IMR-90 (cell line): Measurements from ENCODE around the gene ANKRD55. TPM values are rescaled to one million over a fixed set of nuclear protein-coding genes. Genes with fewer than 3 reads are reported as not detected.

Experiments used
- ATAC-seq: fragments of 200-7000 bp; cut with Tn5 transposase; 2 replicates; pipeline ENCODE4 v1.9.1; 2020; ENCODE audit warnings: low read depth, mild to moderate bottlenecking, moderate library complexity
- BruUV-seq: library from RNA; stranded (reverse); fragments of 400-500 nt; replicated peaks from 2 replicates; lab custom pipeline; 2021; lab: Mats Ljungman, UMichigan
- CTCF ChIA-PET: fragments of 300-600 bp; formaldehyde crosslinking; extraction: SDS; loops from one replicate; lab custom pipeline; 2021; ENCODE audit warnings: antibody characterized with exemption; lab: Yijun Ruan, JAX
- POLR2A ChIA-PET: fragments of 300-600 bp; sonication (Branson Sonifier 250); formaldehyde crosslinking; loops from one replicate; lab custom pipeline; 2022; ENCODE audit warnings: antibody characterized with exemption; ENCODE audit not compliant: unreplicated experiment; lab: Charles Lee
- DNase-seq: peaks from one replicate; pipeline ENCODE4 v3.0.0; 2013
- H2AFZ ChIP-seq: replicated peaks from 2 replicates; pipeline ENCODE3; 2013; ENCODE audit warnings: low read length, mild to moderate bottlenecking; ENCODE audit not compliant: poor library complexity
- H2AK5ac ChIP-seq: 2 replicates; pipeline ENCODE4 v1.6.1; 2013; ENCODE audit warnings: low read depth, low read length, inconsistent platforms
- H2AK9ac ChIP-seq: replicated peaks from 2 replicates; pipeline ENCODE3; 2013; ENCODE audit warnings: mild to moderate bottlenecking, low read depth, low read length, moderate library complexity; ENCODE audit not compliant: poor library complexity
- H2BK120ac ChIP-seq: 2 replicates; pipeline ENCODE4 v1.6.1; 2013; ENCODE audit warnings: low read depth, low read length, inconsistent platforms
- H2BK15ac ChIP-seq: 3 replicates; pipeline ENCODE4 v1.6.1; 2013; ENCODE audit warnings: low read depth, low read length, inconsistent platforms
- H2BK20ac ChIP-seq: 2 replicates; pipeline ENCODE4 v1.6.1; 2013; ENCODE audit warnings: low read depth, mild to moderate bottlenecking, inconsistent platforms, low read length, moderate library complexity
- H2BK5ac ChIP-seq: 2 replicates; pipeline ENCODE4 v1.6.1; 2013; ENCODE audit warnings: mild to moderate bottlenecking, low read depth, low read length, inconsistent platforms; ENCODE audit not compliant: poor library complexity, severe bottlenecking
- H3K14ac ChIP-seq: replicated peaks from 2 replicates; pipeline ENCODE4 v1.6.1; 2013; ENCODE audit warnings: low read depth, low read length, inconsistent platforms
- H3K18ac ChIP-seq: 2 replicates; pipeline ENCODE4 v1.6.1; 2013; ENCODE audit warnings: low read depth, low read length, control low read depth
- H3K23ac ChIP-seq: 2 replicates; pipeline ENCODE4 v1.6.1; 2013; ENCODE audit warnings: low read depth, low read length, inconsistent platforms
- H3K27ac ChIP-seq: 2 replicates; pipeline ENCODE4 v1.5.1; 2013; ENCODE audit warnings: mild to moderate bottlenecking, control low read depth, low read length; ENCODE audit not compliant: insufficient read depth
- H3K27me3 ChIP-seq: 2 replicates; pipeline ENCODE4 v1.6.1; 2013; ENCODE audit warnings: low read length; ENCODE audit not compliant: control insufficient read depth, insufficient read depth
- H3K36me3 ChIP-seq: 2 replicates; pipeline ENCODE4 v1.6.1; 2013; ENCODE audit warnings: low read length, mixed read lengths; ENCODE audit not compliant: control insufficient read depth, insufficient read depth
- H3K4ac ChIP-seq: 2 replicates; pipeline ENCODE4 v1.6.1; 2013; ENCODE audit warnings: low read depth, low read length, inconsistent platforms
- H3K4me1 ChIP-seq: 2 replicates; pipeline ENCODE4 v1.6.1; 2013; ENCODE audit warnings: low read length, mixed read lengths; ENCODE audit not compliant: control insufficient read depth, insufficient read depth
- H3K4me2 ChIP-seq: 2 replicates; pipeline ENCODE4 v1.6.1; 2013; ENCODE audit warnings: low read depth, mild to moderate bottlenecking, control low read depth, low read length, moderate library complexity
- H3K4me3 ChIP-seq: 2 replicates; pipeline ENCODE4 v1.5.1; 2013; ENCODE audit warnings: low read depth, mild to moderate bottlenecking, control low read depth, low read length, moderate library complexity; ENCODE audit not compliant: insufficient read depth
- H3K56ac ChIP-seq: 2 replicates; pipeline ENCODE4 v1.6.1; 2013; ENCODE audit warnings: low read length, inconsistent platforms; ENCODE audit not compliant: insufficient read depth; ENCODE audit errors: extremely low read depth
- H3K79me1 ChIP-seq, 2 experiments: 2 replicates each; pipeline ENCODE4 v1.6.1; 2013; ENCODE audit warnings: low read length in 2 of 2, inconsistent platforms in 1 of 2, low read depth in 1 of 2
- H3K9ac ChIP-seq: 2 replicates; pipeline ENCODE4 v1.6.1; 2013; ENCODE audit warnings: low read depth, low read length, control low read depth
- H3K9me1 ChIP-seq: 2 replicates; pipeline ENCODE4 v1.6.1; 2013; ENCODE audit warnings: low read length, inconsistent platforms; ENCODE audit not compliant: insufficient read depth
- H3K9me3 ChIP-seq: 2 replicates; pipeline ENCODE4 v1.6.1; 2013; ENCODE audit warnings: low read length; ENCODE audit not compliant: control insufficient read depth, insufficient read depth
- H4K20me1 ChIP-seq: 2 replicates; pipeline ENCODE4 v1.6.1; 2013; ENCODE audit warnings: low read length, inconsistent platforms; ENCODE audit not compliant: insufficient read depth
- H4K5ac ChIP-seq: 2 replicates; pipeline ENCODE4 v1.6.1; 2013; ENCODE audit warnings: mild to moderate bottlenecking, low read depth, low read length, control low read depth
- H4K8ac ChIP-seq, 2 experiments: 2 replicates each; pipeline ENCODE4 v1.6.1; 2013; ENCODE audit warnings: low read depth in 2 of 2, low read length in 2 of 2, control low read depth in 1 of 2, inconsistent platforms in 1 of 2
- H4K91ac ChIP-seq: 2 replicates; pipeline ENCODE4 v1.6.1; 2013; ENCODE audit warnings: low read depth, low read length, inconsistent platforms; ENCODE audit not compliant: insufficient read depth
- BHLHE40 ChIP-seq: fragments of 150-350 bp; IDR thresholded peaks from 2 replicates; pipeline ENCODE4 v1.6.1; 2016; ENCODE audit warnings: mild to moderate bottlenecking, low read depth, low read length
- CEBPB ChIP-seq: IDR thresholded peaks from 2 replicates; pipeline ENCODE4 v1.6.1; 2012; ENCODE audit warnings: low read depth, low read length, improper control_type of control experiment
- CHD1 ChIP-seq: IDR thresholded peaks from 2 replicates; pipeline ENCODE4 v1.6.1; 2012; ENCODE audit warnings: low read depth, low read length, improper control_type of control experiment
- CTCF ChIP-seq: conservative IDR thresholded peaks from 2 replicates; pipeline ENCODE4 v1.5.1; 2012; ENCODE audit warnings: mild to moderate bottlenecking, low read depth, low read length, improper control_type of control experiment
- ELK1 ChIP-seq: fragments of 150-350 bp; IDR thresholded peaks from 2 replicates; pipeline ENCODE4 v1.6.1; 2016; ENCODE audit warnings: low read depth, mild to moderate bottlenecking, low read length, moderate library complexity, borderline replicate concordance
- FOS ChIP-seq: fragments of 150-350 bp; IDR thresholded peaks from 2 replicates; pipeline ENCODE4 v1.6.1; 2016; ENCODE audit warnings: low read depth, low read length
- MAFK ChIP-seq: IDR thresholded peaks from 2 replicates; pipeline ENCODE4 v1.6.1; 2012; ENCODE audit warnings: low read depth, low read length, improper control_type of control experiment
- MXI1 ChIP-seq: IDR thresholded peaks from 2 replicates; pipeline ENCODE4 v1.6.1; 2012; ENCODE audit warnings: low read depth, mild to moderate bottlenecking, low read length, moderate library complexity, borderline replicate concordance
- NFE2L2 ChIP-seq: fragments of 150-350 bp; IDR thresholded peaks from 2 replicates; pipeline ENCODE4 v1.6.1; 2016; ENCODE audit warnings: low read depth, mild to moderate bottlenecking, low read length
- POLR2A ChIP-seq: IDR thresholded peaks from 2 replicates; pipeline ENCODE4 v1.6.1; 2012; ENCODE audit warnings: mild to moderate bottlenecking, low read depth, low read length
- RAD21 ChIP-seq: IDR thresholded peaks from 2 replicates; pipeline ENCODE4 v1.6.1; 2012; ENCODE audit warnings: low read length, improper control_type of control experiment
- RCOR1 ChIP-seq: IDR thresholded peaks from 2 replicates; pipeline ENCODE4 v1.6.1; 2012; ENCODE audit warnings: mild to moderate bottlenecking, low read length, improper control_type of control experiment; ENCODE audit not compliant: insufficient replicate concordance
- RFX5 ChIP-seq: IDR thresholded peaks from 2 replicates; pipeline ENCODE4 v1.8.0; 2012; ENCODE audit warnings: low read depth, mild to moderate bottlenecking, low read length, moderate library complexity
- SMC3 ChIP-seq: fragments of 150-350 bp; IDR thresholded peaks from 2 replicates; pipeline ENCODE4 v1.6.1; 2016; ENCODE audit warnings: low read depth, mild to moderate bottlenecking, antibody characterized with exemption, low read length, moderate library complexity
- USF2 ChIP-seq: fragments of 150-350 bp; IDR thresholded peaks from 2 replicates; pipeline ENCODE4 v1.6.1; 2017; ENCODE audit warnings: mild to moderate bottlenecking, antibody characterized with exemption, low read length, low read depth
- WGBS, 2 experiments: methylation state at CpG; one replicate each; pipeline versions ENCODE4 v1.1.5 to v1.1.7; 2013; ENCODE audit warnings: missing lambda C conversion rate in 2 of 2; ENCODE audit not compliant: insufficient read length in 1 of 2; ENCODE audit errors: extremely low coverage in 2 of 2; 5-methylcytosine and 5-hydroxymethylcytosine counted together
- dilution Hi-C: fragments of 300-500 bp; cut with HindIII; formaldehyde crosslinking; loops from one replicate; pipeline ENCODE4 v1.14.3; 2018; ENCODE audit warnings: low sequenced_read_pairs; ENCODE audit not compliant: unreplicated experiment
- in situ Hi-C: fragments of 300-500 bp; cut with MboI; formaldehyde crosslinking; loops from 3 replicates; pipeline ENCODE4 v1.14.3; 2019; ENCODE audit warnings: low sequenced_read_pairs, inconsistent platforms, mixed read lengths
- intact Hi-C: fragments of 100-400 bp; cut with micrococcal nuclease; formaldehyde crosslinking; loops from 2 replicates; pipeline ENCODE4 v1.10.0; 2022
- polyA plus RNA-seq, 3 experiments: library from polyadenylated mRNA; depleted of rRNA; stranded (reverse); fragments of >200 nt; gene quantifications; 2 replicates each; pipeline ENCODE4 v1.2.3, GENCODE V29; 2012; ENCODE audit warnings: low replicate concordance in 1 of 3
- total RNA-seq: library from RNA; depleted of rRNA; stranded (reverse); fragments of >200 nt; gene quantifications from 2 replicates; pipeline ENCODE4 v1.2.3, GENCODE V29; 2012

ANKRD55 gene
- total and polyA plus RNA-seq, 2 of the 4 experiments (the other 2 are of a cell fraction) = not detected

GRCh38 chr5:56176155-56176798 lies 56.9 kb downstream of the ANKRD55 start:
- BruUV-seq = no TSS peak
- peaks cover 9% of the 10 kb centered on the region for H3K9me1 ChIP-seq
- no peak for TF ChIP-seq ELK1
- TF ChIP-seq SMC3 = no peak
- no peak for TF ChIP-seq RCOR1
- TF ChIP-seq MAFK = peak; percentile 41
- no peak for TF ChIP-seq POLR2A
- TF ChIP-seq BHLHE40 = no peak
- TF ChIP-seq CTCF = no peak
- TF ChIP-seq CEBPB = peak; percentile 40
- no peak for TF ChIP-seq NFE2L2
- no peak for TF ChIP-seq RFX5
- no peak for TF ChIP-seq USF2
- no peak for TF ChIP-seq MXI1
- TF ChIP-seq FOS = no peak
- no peak for TF ChIP-seq CHD1
- TF ChIP-seq RAD21 = no peak

More at GRCh38 chr5:56176155-56176798, 56.9 kb downstream of the ANKRD55 start:
- Histone ChIP-seq H3K4ac (peak overlapping the region; percentile 87), H3K36me3 (no peaks in the 10 kb centered on the region), H2BK5ac (peak overlapping the region; percentile 69), H3K9me3 (no peaks in the 10 kb centered on the region), H3K9ac (no peak overlapping the region), H4K8ac (peak overlapping the region; percentile 7 to 73; a peak in 2 of 4 replicates), H3K18ac (peak overlapping the region; percentile 67), H2AK9ac (no peak overlapping the region), H4K20me1 (no peaks in the 10 kb centered on the region), H2AK5ac (peak overlapping the region; percentile 85), H3K4me1 (peaks cover 15% of the 10 kb centered on the region), H3K4me2 (peak overlapping the region; percentile 21; the same call in 1 of the 2 replicates), H2BK20ac (peak overlapping the region; percentile 96), H3K14ac (peak overlapping the region; percentile 56), H3K27ac (peak overlapping the region; percentile 81), H3K56ac (no peak overlapping the region), H2BK15ac (peak overlapping the region; percentile 91; the same call in 2 of the 3 replicates), H3K79me1 (no peaks in the 10 kb centered on the region; a peak in 1 of 4 replicates), H4K91ac (peak overlapping the region; percentile 65), H3K23ac (peak overlapping the region; percentile 62; the same call in 1 of the 2 replicates), H2BK120ac (peak overlapping the region; percentile 90), H3K27me3 (no peaks in the 10 kb centered on the region), H2AFZ (peak overlapping the region; percentile 25), H3K4me3 (no peak overlapping the region), H4K5ac (peak overlapping the region; percentile 40)
- ChIA-PET POLR2A (no interaction called here), CTCF (interaction anchor here (0.6 to 0.8 kb wide), 2 partner anchors 241 to 986 kb away, joined by 3 read pairs; no protein-coding TSS in a partner anchor)
- peak; percentile 63 for ATAC-seq
- dilution Hi-C loops (no loop called here), intact Hi-C loops (loop anchor here (5.0 kb wide), 1 partner anchor 184 kb away; the partner anchor contains the start of gene IL6ST), in situ Hi-C loops (no loop called here)
- no CpG with 5 or more reads among the region's 6 CpGs for WGBS, 2 experiments
- peak; percentile 76 for DNase-seq
